CD4-positive, alpha-beta T cell treated with Interleukin-17A for 4 hours (primary cell): ENCODE measurements around the gene LAMB3.

ENCODE experiments used
- DNase-seq: peaks from one replicate; pipeline ENCODE4 v3.0.0-alpha.2; 2020; ENCODE audit warnings: mixed read lengths

The LAMB3 gene

DNA sequence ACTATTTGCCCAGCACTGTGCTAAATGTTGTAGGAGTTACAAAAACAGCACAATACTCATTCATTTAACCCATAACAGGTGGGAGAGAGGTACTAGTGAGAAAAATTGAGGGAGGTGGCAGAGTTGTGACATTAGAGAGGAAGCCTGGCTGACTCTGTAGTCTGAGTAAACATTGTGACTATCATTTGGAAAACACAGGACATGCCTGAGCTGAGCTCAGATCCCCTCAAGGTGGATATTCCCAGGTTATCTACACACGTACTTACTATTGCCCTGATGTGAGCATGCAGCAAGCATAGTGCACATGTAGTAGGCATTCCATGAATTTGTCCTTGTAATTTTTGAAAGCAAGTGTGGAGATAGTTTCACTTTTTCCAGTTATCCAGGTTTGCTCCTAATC lies 57.8 kb downstream of the LAMB3 start:
- no peak for DNase-seq

DNA sequence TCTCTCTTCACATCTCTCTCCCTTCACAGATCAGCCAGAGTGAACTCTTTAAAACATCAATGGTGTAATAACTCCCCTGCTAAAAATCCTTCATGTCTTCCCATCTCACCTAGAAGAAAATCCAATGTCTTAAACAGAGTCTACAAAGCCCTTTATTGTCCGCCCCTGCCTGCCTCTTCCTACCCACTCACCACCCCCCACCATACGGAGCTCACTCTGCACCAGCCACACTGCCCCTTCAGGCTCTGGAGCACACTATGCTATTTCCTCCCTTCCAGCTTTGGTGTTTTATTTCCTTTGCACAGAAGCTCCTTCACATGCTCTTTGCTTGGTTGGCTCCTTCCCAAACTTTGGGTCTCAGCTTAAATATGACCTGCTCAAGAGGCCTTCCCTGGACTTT lies 58.5 kb downstream of the LAMB3 start:
- DNase-seq = no peak

- DNase-seq = no peak
Observed at GRCh38 chr1:209590405-209590804, 61.8 kb downstream of the LAMB3 start.

GRCh38 chr1:209589863-209590262 lies 62.4 kb downstream of the LAMB3 start:
- no peak for DNase-seq

- DNase-seq = no peak
Observed at GRCh38 chr1:209589440-209589839, 62.8 kb downstream of the LAMB3 start.

DNA sequence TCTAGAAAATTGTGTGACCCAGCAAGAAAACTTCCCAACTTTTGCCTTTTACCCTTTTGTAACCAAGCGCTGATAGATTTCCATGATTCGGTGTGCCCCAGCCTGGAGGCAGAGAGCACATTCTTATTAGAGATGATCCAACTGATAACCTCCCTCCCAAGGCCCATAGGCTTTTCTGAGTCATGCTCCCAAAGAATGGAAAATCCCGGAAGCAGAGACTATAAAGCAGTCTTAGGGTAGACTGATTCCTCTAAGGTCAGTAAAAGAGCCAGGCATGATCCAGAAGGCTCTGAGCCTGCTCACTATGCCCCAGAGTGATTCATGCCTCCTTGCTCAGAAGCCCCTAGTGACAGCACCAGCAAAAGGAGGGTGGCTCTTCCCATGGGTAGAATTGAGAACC lies 64.4 kb downstream of the LAMB3 start:
- no peak for DNase-seq

GRCh38 chr1:209586221-209586740 lies 65.9 kb downstream of the LAMB3 start:
- no peak for DNase-seq

GRCh38 chr1:209585672-209586071 lies 66.6 kb downstream of the LAMB3 start:
- no peak for DNase-seq

DNA sequence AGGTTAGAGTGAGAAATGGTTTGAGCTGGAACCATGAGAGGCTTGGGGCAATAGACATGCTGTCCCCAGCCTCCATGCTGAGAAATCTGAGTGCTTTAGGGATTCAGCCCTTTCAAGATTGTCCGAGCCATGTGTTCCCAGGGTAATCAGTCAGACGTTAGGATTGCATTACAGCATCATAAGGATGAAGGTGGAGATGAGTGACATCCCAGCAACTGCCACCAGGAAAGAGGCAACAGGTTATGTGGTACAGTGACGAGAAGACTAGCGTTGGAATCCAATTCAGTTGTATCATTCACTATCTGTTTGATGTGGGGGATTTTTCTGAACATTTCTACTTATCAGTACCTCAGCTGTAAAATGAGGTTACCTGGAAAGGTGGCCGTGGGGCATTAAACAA lies 67.0 kb downstream of the LAMB3 start:
- no peak for DNase-seq

DNA sequence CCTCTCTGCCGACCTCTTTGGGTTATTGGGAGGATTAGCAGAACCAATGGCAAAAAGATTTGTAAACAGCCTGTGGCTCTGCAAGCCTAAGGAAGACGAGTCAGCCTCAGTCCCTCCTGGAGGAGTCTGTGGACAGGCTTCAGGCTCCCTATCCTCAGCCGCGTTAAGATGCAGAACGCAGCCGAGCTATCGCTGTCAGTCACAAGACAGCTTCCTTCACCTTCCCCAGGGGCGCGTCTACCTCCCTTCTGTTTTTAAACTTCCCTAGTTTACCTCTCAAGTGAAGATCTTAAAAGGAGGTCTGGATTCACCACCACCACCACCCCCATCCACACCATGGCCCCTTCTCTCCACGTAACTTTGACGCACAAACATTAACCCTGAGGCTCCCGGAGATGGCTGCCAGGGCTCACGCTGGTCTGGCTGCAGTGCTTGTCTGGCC lies 68.0 kb downstream of the LAMB3 start:
- DNase-seq = no peak

- DNase-seq = no peak
Observed at GRCh38 chr1:209583408-209583807, 68.8 kb downstream of the LAMB3 start, which contains the start of gene CAMK1G. Gene CAMK1G, plus strand, starts transcription at chr1:209583714. Its CDS starts 11,270 bp downstream, at chr1:209594984.

DNA sequence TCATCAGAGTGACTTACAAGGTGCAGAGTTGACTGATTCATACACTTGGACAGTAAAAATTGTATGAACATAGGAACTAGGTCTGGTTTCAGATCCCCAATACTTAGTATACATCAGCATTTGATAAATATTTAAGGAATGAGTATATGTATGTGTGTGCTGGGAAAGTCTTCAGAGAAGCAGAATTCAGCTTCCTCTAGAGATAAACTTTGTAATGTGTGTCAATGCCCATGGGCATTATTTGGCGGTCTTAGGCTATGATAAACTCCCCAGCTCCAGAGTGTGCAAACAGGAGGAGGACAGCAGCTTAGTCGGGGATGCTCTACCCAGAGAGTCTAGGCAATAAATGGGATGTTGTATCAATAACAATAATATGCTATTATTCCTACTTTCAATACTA lies 71.6 kb downstream of the LAMB3 start:
- DNase-seq = no peak

GRCh38 chr1:209577346-209577745 lies 74.9 kb downstream of the LAMB3 start:
- no peak for DNase-seq

DNA sequence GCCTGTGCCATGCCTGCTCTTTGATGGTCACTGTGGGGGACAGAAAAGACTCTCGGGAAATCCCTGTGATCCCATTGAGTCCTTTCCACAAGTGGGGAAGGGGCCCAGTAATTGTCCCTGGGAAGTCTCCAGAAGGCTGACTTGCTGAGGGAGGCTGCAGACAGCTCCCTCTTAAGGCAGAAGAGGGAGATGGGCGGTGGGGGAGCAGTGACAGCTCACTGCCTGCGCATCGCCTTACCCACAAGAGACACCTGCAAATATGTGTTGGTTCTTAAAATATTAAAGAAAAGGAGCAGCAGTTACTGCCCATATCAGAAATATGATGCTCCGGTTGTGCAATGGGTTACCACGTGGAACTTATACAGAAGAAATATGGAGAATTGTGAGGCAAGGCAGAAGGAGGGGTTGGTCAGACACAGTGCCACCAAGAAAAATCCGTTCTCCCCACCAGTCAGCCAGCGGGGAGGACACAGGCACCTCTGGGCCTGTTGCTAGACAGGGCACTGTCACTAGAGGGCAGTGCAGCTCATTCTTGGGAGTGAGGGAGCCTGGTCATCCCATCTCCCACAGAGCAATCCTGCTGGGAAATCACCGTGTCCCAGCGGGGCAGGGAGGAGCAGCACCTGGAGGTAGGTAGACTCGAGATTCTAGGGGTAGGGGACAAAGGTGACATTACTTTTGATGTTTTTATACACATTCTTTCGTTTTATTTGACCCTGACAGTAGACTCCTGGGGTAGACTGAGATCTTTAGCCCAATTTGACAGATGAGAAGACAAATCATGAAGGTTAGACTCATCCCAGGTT lies 75.6 kb downstream of the LAMB3 start:
- peak; percentile 77 for DNase-seq

- DNase-seq = no peak
Observed at GRCh38 chr1:209570743-209571142, 81.5 kb downstream of the LAMB3 start.

GRCh38 chr1:209569455-209570207 lies 82.6 kb downstream of the LAMB3 start:
- DNase-seq = peak; percentile 85

DNA sequence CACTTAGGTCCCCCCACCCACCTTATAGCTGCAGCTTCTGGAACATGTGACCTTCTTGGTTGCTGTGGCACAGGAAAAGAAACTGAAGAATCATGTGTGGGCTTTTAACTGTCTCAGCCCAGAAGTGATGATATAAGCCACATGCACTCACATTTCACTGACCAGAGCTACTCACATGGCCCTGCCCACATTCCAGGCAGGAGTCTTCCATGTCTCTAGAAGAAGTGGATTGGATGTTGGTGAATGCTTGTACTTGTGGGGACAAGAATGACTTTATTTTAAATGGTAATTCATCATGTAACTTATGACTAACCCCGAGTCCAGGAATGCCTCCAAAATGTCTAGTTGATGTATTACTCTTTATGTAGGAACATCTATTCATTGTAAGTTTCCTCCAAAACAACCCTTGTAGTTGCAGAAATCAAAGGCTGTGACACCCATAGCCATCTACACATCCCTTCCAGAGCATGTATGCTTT lies 84.5 kb downstream of the LAMB3 start:
- no peak for DNase-seq

DNA sequence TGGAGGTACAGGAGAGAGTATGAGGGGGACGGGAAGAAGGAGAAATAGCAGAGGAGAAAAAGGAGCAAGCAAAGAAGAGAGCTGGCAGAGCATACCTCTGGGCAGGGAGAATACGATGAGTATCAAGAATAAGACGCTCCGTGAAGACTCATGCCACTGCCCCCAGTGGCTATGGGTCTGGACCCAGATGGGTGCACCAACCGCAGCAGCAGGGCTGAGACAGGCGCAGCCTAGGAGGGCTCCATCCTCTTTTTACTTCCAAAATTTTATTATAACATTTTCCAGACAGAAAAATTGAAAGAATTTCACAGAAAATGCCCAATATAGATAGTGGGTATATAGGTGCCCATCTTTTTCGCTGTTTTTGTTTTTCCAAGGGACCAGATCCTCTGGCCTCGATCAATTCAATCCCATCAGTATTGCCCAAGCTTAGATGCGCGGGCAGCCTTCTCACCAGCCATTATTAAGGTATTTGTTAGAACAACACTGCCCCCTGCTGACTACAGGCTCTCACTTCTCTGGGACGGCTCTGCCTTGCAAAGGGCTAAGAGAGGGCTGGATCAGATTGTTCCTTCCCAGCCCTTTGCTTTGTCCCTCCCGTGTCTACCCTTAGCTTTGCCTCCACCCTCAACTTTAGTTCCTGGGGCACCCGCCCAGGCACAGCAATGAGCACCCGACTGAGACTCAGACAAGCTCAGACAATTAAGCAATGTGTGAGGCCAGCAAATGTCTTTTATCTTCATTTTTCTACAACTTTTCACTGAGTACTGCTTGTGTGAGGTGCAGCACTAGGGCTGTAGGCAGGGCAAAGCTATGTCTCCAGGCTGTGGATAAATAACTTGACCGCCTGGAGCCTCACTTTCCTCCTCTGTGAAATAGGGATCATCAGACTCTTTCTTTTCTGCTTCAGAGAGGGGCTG lies 86.2 kb downstream of the LAMB3 start:
- DNase-seq = peak; percentile 82
